ENCODE results near the gene STXBP1. TPM values are rescaled to one million over a fixed set of nuclear protein-coding genes. Genes with fewer than 3 reads are reported as not detected.
A peak's percentile ranks its signal among the peaks of the same experiment; 100 is the strongest.

STXBP1 gene
- total RNA-seq, 6 donors from 2014 or later = 44.6 to 124 (median 76.1) TPM

GRCh38 chr9:127735530-127736185, 123.6 kb downstream of the STXBP1 start:
- Histone ChIP-seq H3K4me3 (peak overlapping the region in 2 of 4 donors; percentile 68 to 74), H3K27me3 (no peaks in the 10 kb centered on the region), H3K4me1 (peaks cover 16 to 30% (median 18%) of the 10 kb centered on the region in 4 donors), H3K27ac (peak overlapping the region; percentile 89 to 95 (median 94)), H3K36me3 (peaks cover 0 to 51% (median 41%) of the 10 kb centered on the region in 4 donors), H3K9me3 (no peaks in the 10 kb centered on the region)
- no peak for TF ChIP-seq POLR2A (IDR thresholded peaks at IDR 0.05)
- TF ChIP-seq POLR2AphosphoS5 (IDR thresholded peaks at IDR 0.05) = no peak
- no peak for TF ChIP-seq EP300 (IDR thresholded peaks at IDR 0.05)
- TF ChIP-seq CTCF (IDR thresholded peaks at IDR 0.05) = no peak
- WGBS, 2 donors = 30 to 42% methylated on average over 12 to 15 of the region's 15 CpGs
- no peak for ATAC-seq (ENCODE audit: low FRiP score in 2 of 2)
- no peak for DNase-seq

GRCh38 chr9:127738666-127739065, 126.6 kb downstream of the STXBP1 start:
- Histone ChIP-seq H3K4me3 (no peak overlapping the region), H3K27me3 (no peaks in the 10 kb centered on the region), H3K4me1 (peaks cover 26 to 52% (median 34%) of the 10 kb centered on the region in 4 donors), H3K9me3 (no peaks in the 10 kb centered on the region), H3K36me3 (peaks cover 0 to 54% (median 44%) of the 10 kb centered on the region in 4 donors), H3K27ac (no peak overlapping the region)
- WGBS, 2 donors = 88 to 90% methylated on average over 10 to 13 of the region's 13 CpGs
- no peak for TF ChIP-seq CTCF (IDR thresholded peaks at IDR 0.05)
- TF ChIP-seq EP300 (IDR thresholded peaks at IDR 0.05) = no peak
- TF ChIP-seq POLR2AphosphoS5 (IDR thresholded peaks at IDR 0.05) = no peak
- no peak for TF ChIP-seq POLR2A (IDR thresholded peaks at IDR 0.05)
- DNase-seq = no peak
- ATAC-seq (ENCODE audit: low FRiP score in 2 of 2) = no peak

GRCh38 chr9:127739614-127740330, 127.7 kb downstream of the STXBP1 start:
- ATAC-seq (ENCODE audit: low FRiP score in 2 of 2) = no peak
- no peak for TF ChIP-seq CTCF (IDR thresholded peaks at IDR 0.05)
- no peak for TF ChIP-seq POLR2A (IDR thresholded peaks at IDR 0.05)
- no peak for TF ChIP-seq POLR2AphosphoS5 (IDR thresholded peaks at IDR 0.05)
- TF ChIP-seq EP300 (IDR thresholded peaks at IDR 0.05) = no peak
- no peaks in the 10 kb centered on the region for H3K9me3 ChIP-seq
- no peak overlapping the region for H3K4me3 ChIP-seq
- H3K27me3 ChIP-seq = no peaks in the 10 kb centered on the region
- 83 to 85% methylated on average over 12 to 19 of the region's 19 CpGs for WGBS, 2 donors
- peak overlapping the region; percentile 46 to 76 (median 70) for H3K27ac ChIP-seq
- peaks cover 18 to 41% (median 27%) of the 10 kb centered on the region in 4 donors for H3K4me1 ChIP-seq
- H3K36me3 ChIP-seq = peaks cover 0 to 66% (median 52%) of the 10 kb centered on the region in 4 donors
- DNase-seq = peak in 1 of 2 donors; percentile 79

- peaks cover 18 to 35% (median 24%) of the 10 kb centered on the region in 4 donors for H3K4me1 ChIP-seq
- WGBS, 2 donors = 61 to 67% methylated on average over 30 to 36 of the region's 38 CpGs
- DNase-seq (peak; percentile 87 to 90), ATAC-seq (ENCODE audit: low FRiP score in 2 of 2) (peak; percentile 59 to 81)
- peaks cover 0 to 87% (median 68%) of the 10 kb centered on the region in 4 donors for H3K36me3 ChIP-seq
- H3K27ac ChIP-seq = peak overlapping the region in 2 of 4 donors; percentile 71
- peak overlapping the region in 3 of 4 donors; percentile 29 to 41 (median 32) for H3K4me3 ChIP-seq
- no peaks in the 10 kb centered on the region for H3K9me3 ChIP-seq
- no peaks in the 10 kb centered on the region for H3K27me3 ChIP-seq
- TF ChIP-seq CTCF (IDR thresholded peaks at IDR 0.05) (no peak), POLR2A (IDR thresholded peaks at IDR 0.05) (no peak), EP300 (IDR thresholded peaks at IDR 0.05) (no peak), POLR2AphosphoS5 (IDR thresholded peaks at IDR 0.05) (no peak)
Measured at GRCh38 chr9:127741831-127742434, 129.9 kb downstream of the STXBP1 start.

Other genes with a start within 250 kb of the STXBP1 start
- gene SLC2A8, start 215.1 kb upstream of the STXBP1 start, total RNA-seq = 10 to 100 TPM in 5 of 6 donors, 1 to 10 TPM in 1; 7.0 to 27.4 (median 20.2) TPM
- 10 to 100 TPM in 2 of 6 donors, 1 to 10 TPM in 4; 6.1 to 18.9 (median 9.2) TPM for gene ZNF79, start 187.9 kb upstream of the STXBP1 start, total RNA-seq
- 1,000 to 10,000 TPM in 4 of 6 donors, 100 to 1,000 TPM in 2; 841 to 1,291 (median 1,060) TPM for gene RPL12, start 160.9 kb upstream of the STXBP1 start, total RNA-seq
- 10 to 100 TPM; 12.9 to 77.5 (median 25.4) TPM for gene LRSAM1, start 160.8 kb upstream of the STXBP1 start, total RNA-seq
- gene CFAP157, start 94.7 kb downstream of the STXBP1 start, total RNA-seq = 100 to 1,000 TPM in 1 of 6 donors, 10 to 100 TPM in 4, under 1 TPM in 1; 0.77 to 125 (median 37.0) TPM
- 10 to 100 TPM in 5 of 6 donors, 1 to 10 TPM in 1; 7.4 to 33.5 (median 18.7) TPM for gene PTRH1, start 103.4 kb downstream of the STXBP1 start, total RNA-seq
- 1 to 10 TPM in 5 of 6 donors, under 1 TPM in 1; 0.29 to 9.4 (median 3.1) TPM for gene TTC16, start 103.8 kb downstream of the STXBP1 start, total RNA-seq
- 10 to 100 TPM; 11.4 to 27.2 (median 21.0) TPM for gene TOR2A, start 123.0 kb downstream of the STXBP1 start, total RNA-seq
- 10 to 100 TPM; 17.5 to 90.4 (median 37.5) TPM for gene SH2D3C, start 166.4 kb downstream of the STXBP1 start, total RNA-seq
- gene CDK9, start 173.8 kb downstream of the STXBP1 start, total RNA-seq = 100 to 1,000 TPM in 3 of 6 donors, 10 to 100 TPM in 3; 69.8 to 168 (median 106) TPM
- gene FPGS, start 190.6 kb downstream of the STXBP1 start, total RNA-seq = 100 to 1,000 TPM in 2 of 6 donors, 10 to 100 TPM in 4; 85.1 to 337 (median 95.5) TPM
- gene ENG, start 242.4 kb downstream of the STXBP1 start, total RNA-seq = 100 to 1,000 TPM in 4 of 6 donors, 10 to 100 TPM in 2; 45.7 to 378 (median 178) TPM